Measurements from ENCODE around the gene SEMA3G.

The SEMA3G gene

DNA sequence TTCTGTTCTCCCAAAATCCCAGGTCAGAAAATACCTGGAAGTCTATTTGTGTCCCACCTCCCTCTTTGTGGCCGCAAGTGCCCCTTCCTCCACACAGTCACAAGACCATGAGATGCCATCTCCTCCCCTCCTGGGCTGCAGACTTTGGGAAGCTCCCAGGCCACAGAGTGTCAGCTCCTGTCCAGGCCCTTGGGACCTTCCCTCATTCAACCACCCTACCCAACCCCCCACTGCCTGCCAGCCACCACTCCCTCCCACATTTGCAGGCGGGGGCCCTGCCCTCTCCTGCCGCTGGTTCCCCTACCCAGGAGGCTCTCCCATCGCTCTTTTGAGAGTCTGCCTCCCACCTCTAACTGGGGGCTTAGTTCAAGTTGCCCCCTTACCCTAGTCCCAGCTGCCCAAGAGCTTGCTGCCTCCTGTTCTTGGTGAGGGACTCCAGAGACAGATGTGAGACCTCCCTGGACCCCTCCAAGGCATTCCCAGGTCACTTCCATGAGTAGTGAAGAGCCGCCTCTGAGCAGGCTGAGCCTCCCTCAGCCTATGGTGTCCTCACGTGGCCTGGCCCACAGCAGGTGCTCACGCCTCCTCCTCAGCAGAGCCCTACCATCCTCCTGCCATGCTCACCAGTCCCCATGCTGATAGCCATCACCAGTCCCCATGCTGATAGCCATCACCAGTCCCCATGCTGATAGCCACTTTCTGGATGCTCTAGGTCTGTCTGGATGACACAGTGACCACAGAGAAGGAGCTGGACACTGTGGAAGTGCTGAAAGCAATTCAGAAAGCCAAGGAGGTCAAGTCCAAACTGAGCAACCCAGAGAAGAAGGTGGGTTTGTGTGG is 34.4 kb upstream of the SEMA3G start:
- DNase-seq: no peak

DNA sequence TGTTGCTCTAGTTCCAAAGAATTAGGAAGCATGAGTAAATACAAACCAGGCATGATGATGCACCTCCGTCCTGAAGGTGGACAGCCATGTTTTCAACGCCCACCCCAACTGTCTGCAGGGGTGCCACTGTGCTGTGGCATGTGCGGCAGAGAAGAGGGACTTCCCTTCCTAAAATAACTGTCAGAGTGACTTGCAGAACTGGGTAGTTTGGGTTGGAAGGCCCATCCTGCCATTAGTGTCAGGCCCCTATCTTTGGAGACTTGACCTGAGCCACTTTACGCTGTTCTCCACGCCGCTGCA is 32.8 kb upstream of the SEMA3G start:
- DNase-seq: no peak

DNA sequence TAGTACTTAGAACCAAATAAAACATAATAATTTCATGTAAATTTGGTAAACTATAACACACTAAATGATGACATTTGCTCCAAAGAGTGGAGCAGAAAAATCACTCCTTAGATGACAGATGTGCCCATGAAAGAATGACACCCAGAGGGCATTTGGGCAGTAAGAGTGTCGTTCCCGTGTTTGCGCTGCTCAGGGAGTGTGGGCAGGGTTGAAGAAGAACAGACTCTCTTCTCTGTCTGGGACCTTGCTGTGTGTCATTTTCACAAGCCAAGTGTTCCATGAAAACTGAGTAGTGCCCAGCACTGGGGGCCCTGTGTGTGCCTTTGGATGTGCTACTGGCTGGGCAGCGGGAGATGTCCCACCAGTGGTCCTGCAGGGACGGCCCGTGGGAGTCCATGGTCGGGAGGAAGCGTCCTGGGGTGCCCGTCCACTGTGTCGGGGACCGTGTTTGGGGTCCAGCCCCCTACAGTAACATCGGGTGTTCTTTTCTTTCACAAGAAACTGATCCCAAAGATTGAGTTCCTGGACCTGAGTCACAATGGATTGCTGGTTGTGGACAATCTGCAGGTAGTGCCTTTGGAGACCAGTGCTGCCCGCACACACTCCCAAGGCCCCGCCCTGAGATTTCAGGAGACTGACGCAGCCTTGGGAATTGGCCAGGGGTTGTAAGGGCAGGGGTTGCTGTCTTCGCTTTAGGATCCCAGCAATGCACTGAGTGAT is 32.3 kb upstream of the SEMA3G start:
- no peak for DNase-seq

DNA sequence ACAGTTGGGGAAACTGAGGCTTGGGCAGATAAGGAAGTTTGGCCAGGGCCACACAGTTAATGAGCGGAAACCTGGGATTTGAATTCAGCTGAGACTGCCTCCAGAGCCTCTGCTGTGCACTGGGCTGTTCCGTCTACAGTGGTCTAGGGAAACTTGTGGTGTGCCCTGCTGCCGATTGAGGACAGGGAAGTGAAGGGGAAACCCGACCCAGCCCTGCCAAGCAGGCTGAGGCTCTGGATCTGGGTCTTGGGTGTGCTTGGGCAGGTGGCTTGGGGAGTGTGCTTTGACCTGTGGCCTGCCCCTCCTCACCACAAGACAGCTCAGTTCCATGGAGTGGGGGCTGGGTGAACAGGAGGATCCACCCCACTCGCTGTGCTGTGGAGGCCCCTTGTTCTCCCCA is 28.1 kb upstream of the SEMA3G start:
- DNase-seq: no peak

DNA sequence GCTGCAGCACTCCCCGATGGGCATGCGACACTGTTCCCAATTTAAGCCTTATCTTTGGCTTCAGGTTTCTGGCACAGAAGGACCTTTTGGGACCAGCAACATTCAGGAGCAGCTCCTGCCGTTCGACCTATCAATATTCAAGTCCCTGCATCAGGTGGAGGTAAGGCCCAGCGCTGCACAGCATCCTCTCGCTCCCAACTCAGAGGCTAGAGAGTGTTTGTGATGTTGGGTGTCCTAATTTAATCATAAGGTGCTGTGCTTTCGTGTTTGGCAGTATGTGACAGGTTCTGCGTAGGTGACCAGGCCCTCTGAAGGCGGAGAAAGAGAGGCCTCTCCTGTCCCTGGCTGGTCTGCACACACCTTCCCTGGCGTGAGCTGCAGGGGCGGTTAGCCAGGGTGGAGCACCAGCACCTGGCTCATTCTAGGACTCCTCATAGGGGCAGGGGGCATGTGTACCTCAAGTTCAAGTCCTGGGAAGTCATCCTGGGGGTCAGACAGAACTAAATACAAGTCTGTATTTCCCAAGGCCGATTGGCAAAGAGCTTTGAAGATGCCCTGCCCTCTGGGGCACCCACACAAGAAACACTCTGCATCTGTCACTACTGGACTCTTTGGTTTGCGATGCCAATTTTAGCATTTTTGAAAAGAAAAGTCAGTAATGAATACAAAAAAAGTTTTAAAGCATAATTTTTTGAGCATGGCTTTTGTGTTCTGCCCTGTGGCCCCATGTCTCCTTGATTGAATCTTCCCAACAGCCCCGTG is 27.5 kb upstream of the SEMA3G start:
- no peak for DNase-seq

DNA sequence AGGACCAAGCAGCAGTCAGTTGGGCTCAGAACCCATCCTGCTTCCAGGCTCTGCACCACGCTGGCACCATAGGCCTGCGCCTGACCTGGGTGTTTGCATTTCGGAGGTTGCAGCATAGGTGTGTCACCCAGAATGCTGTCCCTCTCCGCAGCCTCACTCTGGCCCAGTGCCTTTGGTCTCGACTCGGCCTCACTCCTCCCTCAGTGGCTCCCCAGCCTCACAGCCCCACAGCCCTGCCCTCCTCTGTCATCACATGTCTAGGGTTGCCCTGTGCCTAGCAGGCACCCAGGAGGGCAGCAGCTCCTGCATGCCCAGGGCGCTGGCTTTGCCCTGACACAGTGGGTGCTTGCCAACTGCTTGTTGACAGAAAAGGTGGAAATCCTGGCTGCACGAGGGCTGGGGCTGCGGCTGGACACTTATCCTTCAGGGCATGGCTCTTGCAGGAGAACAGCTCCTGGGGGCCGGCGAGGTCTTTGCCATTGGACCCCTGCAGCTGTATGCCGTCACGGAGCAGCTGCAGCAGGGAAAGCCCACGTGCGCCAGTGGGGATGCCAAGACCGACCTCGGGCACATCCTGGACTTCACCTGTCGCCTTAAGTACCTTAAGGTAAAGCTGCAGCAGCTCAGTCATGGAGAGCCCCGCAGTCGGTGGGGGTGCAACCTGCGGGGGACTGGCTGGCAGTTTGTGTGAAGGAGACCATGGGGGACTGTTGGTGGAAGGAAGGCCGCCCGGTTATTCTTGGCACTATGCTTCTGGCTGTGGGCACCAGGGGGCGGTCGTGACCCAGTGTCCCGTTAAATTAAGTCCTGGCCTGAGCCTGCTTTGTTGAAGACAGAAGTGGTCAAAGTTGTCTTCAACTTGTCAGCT is 26.7 kb upstream of the SEMA3G start:
- DNase-seq: peak; percentile 43

DNA sequence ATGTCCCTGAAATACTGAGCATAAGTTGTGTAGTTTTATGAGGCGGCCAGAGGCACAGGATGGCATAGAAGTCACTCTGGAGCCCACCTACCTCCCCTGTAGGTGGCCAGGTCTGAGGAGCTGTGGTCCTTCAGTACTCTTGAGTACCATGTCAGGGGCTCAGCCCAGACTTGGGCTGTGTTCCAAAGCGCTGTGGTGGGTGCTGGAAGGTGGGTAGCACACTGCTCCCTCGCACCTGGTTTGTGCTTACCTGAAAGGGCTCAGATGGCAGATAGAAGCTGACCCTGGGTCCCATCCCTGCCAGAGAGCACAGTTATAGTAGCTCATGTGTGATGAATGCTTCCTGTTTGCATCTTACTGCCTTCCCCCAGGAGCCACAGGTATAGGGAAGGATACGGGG is 26.0 kb upstream of the SEMA3G start:
- DNase-seq: no peak

DNA sequence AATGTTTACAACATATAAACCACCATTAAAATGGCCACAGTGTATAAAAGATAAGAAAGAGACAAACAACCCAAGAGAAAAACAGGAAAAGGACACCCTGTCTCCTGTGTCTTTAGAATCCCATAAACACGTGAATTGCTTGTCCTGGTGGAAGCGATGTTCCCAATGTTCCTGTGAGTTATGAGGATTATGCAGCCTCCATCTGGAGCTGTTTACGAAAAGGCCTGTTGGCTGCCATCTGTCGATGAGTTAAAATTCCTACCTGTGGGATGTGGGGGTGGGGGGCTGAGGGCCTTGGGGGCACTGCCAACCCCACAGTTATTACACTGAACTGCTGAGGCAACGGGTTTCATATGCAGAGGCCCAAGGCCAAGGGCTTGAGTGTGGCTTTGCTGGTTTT is 24.1 kb upstream of the SEMA3G start:
- DNase-seq: no peak

DNA sequence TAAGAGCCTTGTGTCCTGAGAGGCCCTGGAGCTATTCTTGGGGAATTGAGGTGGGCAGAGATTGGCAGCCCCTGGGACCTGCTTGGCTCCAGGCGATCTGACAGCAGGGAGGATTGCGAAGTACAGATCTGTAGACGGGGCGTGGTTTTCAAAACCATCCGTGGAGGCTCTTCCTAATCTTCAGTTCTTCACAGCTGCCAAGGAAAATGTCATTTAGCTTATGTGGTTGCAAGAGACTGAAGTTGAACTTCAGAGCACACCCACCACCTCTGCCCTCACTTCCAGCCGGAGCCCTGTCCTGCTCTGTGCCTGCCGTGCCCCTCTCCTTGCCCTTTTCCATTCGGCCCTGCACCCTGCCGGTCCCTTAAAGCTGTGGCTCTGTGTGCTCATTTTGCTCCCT is 23.4 kb upstream of the SEMA3G start:
- no peak for DNase-seq

DNA sequence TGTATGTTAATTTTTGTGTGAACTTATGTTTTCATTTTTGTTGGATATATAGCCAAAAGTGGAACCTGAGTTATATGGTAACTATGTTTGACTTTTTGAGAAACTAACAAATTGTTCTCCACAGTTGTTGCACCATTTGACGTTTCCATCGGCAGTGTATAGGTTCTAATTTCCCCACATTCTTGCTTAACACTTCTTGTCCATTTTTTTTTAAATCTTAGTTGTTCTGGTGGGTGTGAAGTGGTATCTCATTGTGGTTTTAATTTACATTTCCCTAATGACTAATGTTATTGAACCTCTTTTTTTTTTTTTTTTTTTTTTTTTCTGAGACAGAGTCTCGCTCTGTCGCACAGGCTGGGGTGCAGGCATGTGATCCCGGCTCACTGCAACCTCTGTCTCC is 18.5 kb upstream of the SEMA3G start:
- DNase-seq: no peak

DNA sequence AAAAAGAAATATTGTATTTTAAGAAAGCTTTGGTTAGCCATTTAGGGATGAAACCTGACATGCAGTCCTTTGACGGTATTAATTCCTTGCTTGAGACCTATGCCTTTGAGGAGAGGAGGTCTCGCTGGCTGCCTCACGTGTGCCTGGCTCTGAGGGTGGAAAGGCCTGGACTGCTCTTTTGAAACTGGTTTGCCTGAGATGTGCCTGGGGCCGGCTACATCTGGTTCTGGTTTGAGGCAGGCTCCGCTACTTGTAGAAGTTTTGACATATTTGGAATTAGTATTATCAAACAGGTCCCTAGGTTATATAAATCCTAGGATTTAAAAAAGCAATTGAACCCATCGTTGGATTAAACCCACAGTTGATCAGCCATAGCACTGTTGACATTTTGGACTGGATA is 17.0 kb upstream of the SEMA3G start:
- no peak for DNase-seq

DNA sequence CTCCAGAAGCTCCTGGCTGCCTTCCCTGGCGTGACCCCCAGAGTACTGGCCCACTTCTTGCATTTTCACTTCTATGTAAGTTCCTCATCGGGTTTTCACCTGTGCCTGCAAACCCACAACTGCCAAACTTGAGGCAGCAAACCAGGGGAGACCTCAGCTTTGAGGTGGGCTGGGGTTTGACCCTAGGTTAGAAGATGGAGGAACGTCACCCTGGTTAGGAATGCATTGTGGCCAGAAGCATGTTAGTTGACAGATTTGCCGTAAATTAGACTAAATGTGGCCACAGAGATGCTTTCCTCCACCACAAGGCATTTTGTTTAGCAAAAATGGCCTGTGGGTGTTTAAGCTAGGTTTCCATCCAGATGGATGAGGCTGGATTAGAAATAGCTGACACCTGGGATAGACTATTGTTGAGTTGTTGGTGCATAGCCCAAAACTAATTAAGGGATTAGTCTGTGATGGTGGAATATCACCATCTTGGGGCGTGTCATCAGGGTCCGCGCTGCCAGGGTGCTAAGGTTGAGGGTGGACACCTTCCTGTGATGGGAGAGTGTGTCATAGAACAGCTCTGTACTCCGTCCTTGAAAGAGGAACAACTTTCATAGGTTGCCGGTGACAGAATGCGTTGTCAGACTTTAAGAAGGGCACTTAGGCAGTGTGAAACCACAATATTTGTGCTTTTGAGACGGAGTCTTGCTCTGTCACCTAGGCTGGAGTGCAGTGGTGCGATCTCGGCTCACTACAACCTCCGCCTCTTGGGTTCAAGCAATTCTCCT is 14.1 kb upstream of the SEMA3G start:
- no peak for DNase-seq

DNA sequence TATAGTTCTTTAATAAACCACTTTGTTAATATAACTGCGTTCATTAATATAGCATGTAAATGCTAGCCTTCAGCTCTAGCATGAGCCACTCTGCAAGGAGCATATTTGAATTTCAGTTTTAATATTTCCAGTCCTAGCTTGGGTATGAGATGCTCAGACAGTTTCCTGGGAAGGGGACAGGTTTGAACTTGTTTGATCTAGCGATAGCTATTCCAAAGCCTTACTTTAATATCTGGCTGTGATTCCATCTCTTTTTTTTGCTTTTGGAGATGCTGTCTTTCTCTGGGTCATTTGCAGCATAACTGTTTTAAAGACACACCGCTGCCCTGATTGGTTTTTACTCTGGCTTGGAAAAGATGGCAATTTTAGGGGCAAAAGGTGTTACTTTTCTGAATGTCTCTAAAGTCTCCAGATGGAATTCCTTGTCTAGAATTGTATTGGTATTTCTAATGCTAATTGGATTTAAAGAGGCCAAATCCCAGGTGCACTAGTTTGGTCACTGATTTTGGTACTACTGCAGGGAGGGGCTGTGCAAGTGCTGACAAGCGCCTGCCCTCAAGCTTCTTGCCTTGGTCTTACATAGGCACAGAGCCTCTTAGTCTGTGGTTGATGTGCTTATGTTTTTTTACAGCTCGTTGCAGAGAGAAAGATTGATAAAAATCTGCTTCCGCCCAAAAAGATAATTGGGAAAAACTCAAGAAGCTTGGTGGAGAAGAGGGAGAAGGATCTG is 13.3 kb upstream of the SEMA3G start:
- DNase-seq: no peak

DNA sequence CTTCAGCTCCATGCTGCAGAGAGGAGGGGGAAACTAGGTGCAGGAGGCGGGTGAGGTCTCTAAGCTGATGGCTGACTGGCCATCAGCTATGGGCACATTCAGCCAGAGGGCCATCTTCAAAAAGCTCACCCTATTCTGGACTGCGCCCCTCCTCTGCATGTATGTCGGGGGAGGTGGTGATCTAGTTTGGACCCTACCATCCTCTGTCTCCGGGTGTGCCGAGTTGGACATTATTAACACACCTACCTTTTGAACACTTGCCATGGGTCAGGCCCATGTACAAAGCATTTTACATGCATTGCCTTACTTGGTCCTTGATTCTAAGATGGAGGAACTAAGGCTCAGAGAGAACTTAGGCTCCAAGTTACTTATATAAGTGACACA is 11.9 kb upstream of the SEMA3G start:
- DNase-seq: no peak

DNA sequence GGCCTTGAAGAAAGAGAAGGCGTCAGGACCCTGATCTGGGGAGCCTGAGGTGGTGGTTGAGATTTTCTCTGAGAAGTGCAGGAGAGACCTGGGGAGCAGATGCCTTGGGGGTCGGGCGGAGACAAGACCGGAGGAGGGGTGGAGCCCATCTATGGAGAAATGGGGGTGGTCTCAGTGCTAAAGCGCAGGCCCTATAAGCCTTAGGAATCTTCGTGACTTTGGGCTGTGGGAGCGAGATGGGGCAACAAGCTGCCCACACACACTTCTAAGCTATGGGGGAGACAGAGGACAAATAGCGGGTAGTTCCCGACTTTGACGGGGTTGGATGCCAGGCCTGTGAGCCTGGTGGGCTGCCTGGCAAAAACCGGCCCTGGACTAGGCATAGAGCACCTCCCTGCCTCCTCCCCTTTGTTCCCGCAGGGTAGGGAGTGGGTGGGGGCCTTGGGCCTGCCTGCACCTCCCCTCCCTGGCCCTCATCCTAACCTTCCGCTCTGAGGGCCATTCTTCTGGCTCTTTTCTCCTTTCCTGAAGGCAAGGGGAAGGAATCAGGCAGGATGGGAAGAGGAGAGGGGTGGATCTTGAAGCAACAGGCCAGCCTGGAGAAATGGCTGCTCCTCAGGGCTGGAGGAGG is 11.4 kb upstream of the SEMA3G start:
- DNase-seq: no peak

DNA sequence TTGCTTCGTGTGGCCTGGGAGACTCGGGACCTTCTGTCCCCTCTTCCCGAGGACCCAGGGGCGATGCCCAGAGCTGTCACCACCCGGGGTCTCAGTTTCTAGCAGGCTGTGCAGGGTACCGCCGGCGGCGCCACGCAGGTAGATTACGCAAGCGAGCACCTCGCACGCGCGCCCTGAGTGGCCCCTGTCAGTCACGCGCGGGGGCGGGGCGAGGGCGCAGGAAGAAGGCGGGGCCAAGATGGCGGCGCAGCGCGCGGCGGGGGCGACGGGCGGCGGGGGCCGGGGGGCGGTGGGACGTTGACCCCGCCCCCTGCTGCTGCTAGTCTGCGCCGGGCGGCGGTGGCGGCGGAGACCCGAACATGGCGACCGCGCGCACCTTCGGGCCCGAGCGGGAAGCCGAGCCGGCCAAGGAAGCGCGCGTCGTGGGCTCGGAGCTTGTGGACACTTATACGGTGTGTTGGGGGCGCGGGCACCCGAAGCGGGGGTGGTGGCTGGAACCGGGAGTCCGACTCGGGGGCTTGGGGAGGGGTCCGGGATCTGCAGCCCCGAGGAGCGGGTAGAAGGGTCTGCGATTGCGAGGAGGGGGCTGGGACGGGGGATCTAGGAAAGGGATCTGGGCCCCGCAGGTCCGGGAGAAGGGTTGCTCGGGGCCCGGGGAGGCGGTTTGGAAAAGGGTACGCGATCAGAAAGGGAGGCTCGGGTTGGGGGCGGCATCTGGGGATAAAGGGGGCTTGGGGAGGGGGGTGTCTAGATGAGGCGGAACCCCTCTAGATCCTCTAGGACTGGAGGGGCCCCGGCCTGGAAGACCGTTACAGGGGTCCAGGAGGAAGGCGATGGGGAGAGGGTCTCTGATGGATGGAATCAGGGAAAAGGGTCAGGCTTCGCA is 10.6 kb upstream of the SEMA3G start, which contains the start of gene NISCH:
TSS of gene NISCH (plus strand) at position 322 of the 886 bp plus-strand sequence. CDS start at position 360, 38 bp downstream.
- DNase-seq: peak; percentile 98

DNA sequence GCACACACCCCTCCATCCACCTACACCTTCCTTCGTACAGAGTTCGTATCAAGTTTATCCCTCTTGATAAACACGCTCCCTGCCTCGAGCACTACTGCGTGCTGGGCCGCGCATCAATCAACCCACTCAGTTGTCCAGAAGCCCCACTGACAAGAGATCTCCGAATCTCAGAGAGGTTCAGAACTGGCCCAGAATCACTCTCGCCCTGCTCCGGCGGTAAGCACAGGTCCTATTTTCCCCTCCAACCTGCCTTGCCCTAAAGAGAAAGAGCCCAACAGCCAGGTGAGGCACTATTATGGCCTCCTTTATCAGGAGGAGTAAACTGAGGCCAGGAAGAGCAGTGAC is 10.0 kb upstream of the SEMA3G start:
- peak; percentile 33 for DNase-seq

DNA sequence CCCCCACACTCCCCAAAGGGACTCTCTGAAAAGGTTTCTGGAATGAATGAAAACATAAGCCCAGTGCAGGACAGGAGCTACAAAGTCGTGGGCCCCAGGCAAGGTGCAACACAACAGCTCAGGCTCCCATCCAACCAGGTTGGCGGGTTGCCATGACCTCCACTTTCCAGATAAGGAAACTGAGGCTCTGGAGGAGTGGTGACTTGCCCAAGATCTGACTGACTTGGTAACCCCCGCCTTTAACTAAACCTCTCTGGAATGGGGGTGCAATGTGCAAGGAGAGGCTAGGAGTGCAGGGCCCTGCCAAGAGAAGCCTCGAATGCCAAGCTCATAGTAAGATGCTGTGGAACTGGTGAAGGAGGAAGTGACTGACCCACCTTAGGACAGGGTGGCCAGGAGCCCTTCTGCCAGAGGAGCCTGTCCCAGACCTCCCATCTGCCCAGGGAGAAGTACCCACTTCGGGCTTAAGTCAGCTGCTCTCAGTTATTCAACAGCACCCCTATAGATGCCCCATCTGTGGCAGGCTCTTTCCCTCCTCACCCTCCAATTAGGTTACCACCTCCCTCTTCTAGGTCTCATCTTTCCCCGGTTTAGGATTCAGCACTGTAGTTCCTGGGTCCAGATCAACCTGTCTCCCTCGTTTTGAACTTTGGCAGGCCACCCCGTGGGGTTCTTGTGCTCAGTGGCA is 9.5 kb upstream of the SEMA3G start:
- no peak for DNase-seq

Data from CD4-positive, alpha-beta T cell treated with Interleukin-17A for 4 hours (primary cell).